ENCODE measurements around the gene PARD6G. TPM values are rescaled to one million over a fixed set of nuclear protein-coding genes. Genes with fewer than 3 reads are reported as not detected.

Gene PARD6G
- total and polyA plus RNA-seq, 2 of the 13 experiments (the other 11 are each of a cell fraction or from before 2014, with no cell fraction given), result 3.6 to 7.4 TPM

DNA sequence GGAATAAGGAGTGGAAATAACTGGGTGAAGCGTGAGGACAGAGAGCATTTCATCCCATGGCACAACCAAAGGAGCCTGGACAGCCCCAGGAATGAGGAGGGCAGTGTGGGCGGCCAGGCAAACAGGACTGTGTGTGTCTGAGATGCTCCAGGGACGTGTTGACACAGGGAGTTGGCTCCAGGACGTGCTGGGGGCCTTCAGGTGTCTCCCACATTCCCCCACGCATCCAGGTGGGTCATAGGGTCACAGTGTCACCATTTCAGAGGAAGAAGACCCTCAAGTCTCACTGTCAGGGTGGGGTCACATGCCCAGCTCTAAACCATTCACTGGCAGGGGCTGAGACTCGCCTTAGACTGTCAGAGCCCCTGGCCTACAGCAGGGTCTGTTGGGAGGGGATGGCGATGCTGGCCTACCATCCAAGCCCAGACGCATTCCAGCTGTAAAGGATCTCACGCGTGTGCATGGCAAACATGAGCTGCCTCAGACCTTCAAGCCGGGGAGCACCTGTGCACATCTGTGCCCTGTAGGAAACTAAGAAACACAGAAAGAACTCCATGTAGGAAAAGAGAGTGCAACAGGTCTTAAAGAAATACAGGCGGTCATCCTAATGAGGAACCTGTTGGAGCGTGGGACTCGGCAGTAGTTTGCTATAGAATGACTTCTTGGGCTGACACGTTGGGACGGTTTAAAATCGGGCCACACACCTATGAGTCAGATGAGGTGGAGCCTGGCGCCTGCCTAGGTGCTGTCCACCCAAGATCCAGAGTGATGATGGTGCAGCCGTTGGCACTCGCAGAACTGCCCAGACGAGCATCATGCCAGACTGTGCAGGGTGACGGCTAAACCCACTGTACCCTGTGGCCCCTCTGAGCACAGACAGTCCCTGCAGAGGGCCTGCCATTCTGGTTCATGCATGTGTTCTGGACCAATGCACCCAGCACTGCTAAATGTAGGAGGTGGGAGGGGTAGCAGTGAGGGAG, 17.3 kb downstream of the PARD6G start:
- Histone ChIP-seq H3K27me3 (ENCODE audit: control insufficient read depth in 1 of 2, insufficient read depth in 2 of 2, low read length in 2 of 2) (no peaks in the 10 kb centered on the region), H3K9me3 (ENCODE audit: low read length) (no peaks in the 10 kb centered on the region), H2AFZ (ENCODE audit: low read length) (no peak overlapping the region), H3K27ac (ENCODE audit: extremely low read length, insufficient read depth, low read length) (no peak overlapping the region), H3K4me1 (ENCODE audit: insufficient read depth, low read length) (peaks cover 14% of the 10 kb centered on the region), H4K20me1 (ENCODE audit: insufficient read depth, low read length) (peaks cover 3% of the 10 kb centered on the region; the same call in 1 of the 2 replicates), H3K79me2 (ENCODE audit: insufficient read depth, low read length) (no peaks in the 10 kb centered on the region), H3K4me3 (replicated peaks in 1 of 3; ENCODE audit: insufficient read depth in 1 of 3, low read depth in 2 of 3, low read length in 3 of 3) (no peak overlapping the region), H3K4me2 (ENCODE audit: low read depth, low read length) (no peak overlapping the region), H3K9ac (ENCODE audit: insufficient read depth, low read depth, low read length) (no peak overlapping the region), H3K36me3 (replicated peaks in 1 of 2; ENCODE audit: control insufficient read depth in 1 of 2, insufficient read depth in 2 of 2, low read length in 2 of 2) (no peaks in the 10 kb centered on the region)
- 96% methylated on average over 15 of the region's 22 CpGs for WGBS (ENCODE audit: low lambda C conversion rate)
- FAIRE-seq (no peak), ATAC-seq (no peak), DNase-seq (ENCODE audit: low spot score) (no peak)
- in situ Hi-C loops (cut with HindIII; ENCODE audit: extremely low pct_ligation_motif_present, low pct_unique_long_range_greater_than_20kb), result no loop called here
- BruUV-seq (replicated peaks), result no TSS peak
- TF ChIP-seq, protein P1, sequence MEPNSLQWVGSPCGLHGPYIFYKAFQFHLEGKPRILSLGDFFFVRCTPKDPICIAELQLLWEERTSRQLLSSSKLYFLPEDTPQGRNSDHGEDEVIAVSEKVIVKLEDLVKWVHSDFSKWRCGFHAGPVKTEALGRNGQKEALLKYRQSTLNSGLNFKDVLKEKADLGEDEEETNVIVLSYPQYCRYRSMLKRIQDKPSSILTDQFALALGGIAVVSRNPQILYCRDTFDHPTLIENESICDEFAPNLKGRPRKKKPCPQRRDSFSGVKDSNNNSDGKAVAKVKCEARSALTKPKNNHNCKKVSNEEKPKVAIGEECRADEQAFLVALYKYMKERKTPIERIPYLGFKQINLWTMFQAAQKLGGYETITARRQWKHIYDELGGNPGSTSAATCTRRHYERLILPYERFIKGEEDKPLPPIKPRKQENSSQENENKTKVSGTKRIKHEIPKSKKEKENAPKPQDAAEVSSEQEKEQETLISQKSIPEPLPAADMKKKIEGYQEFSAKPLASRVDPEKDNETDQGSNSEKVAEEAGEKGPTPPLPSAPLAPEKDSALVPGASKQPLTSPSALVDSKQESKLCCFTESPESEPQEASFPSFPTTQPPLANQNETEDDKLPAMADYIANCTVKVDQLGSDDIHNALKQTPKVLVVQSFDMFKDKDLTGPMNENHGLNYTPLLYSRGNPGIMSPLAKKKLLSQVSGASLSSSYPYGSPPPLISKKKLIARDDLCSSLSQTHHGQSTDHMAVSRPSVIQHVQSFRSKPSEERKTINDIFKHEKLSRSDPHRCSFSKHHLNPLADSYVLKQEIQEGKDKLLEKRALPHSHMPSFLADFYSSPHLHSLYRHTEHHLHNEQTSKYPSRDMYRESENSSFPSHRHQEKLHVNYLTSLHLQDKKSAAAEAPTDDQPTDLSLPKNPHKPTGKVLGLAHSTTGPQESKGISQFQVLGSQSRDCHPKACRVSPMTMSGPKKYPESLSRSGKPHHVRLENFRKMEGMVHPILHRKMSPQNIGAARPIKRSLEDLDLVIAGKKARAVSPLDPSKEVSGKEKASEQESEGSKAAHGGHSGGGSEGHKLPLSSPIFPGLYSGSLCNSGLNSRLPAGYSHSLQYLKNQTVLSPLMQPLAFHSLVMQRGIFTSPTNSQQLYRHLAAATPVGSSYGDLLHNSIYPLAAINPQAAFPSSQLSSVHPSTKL (CRISPR knock-in tag; IDR thresholded peaks at IDR 0.05), result no peak
- TF ChIP-seq MIER3 (CRISPR knock-in tag; IDR thresholded peaks at IDR 0.05; ENCODE audit: borderline replicate concordance), result no peak
- TF ChIP-seq, protein P2, sequence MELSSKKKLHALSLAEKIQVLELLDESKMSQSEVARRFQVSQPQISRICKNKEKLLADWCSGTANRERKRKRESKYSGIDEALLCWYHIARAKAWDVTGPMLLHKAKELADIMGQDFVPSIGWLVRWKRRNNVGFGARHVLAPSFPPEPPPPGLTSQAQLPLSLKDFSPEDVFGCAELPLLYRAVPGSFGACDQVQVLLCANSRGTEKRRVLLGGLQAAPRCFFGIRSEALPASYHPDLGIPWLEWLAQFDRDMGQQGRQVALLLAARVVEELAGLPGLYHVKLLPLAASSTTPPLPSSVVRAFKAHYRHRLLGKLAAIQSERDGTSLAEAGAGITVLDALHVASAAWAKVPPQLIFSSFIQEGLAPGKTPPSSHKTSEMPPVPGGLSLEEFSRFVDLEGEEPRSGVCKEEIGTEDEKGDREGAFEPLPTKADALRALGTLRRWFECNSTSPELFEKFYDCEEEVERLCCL (CRISPR knock-in tag; IDR thresholded peaks at IDR 0.05; ENCODE audit: borderline replicate concordance), result no peak
- ChIA-PET POLR2A (no interaction called here), CTCF (ENCODE audit: low intra/inter-chr PET ratio, low total read pairs) (no interaction called here)
- intact Hi-C loops (cut with micrococcal nuclease; ENCODE audit: unreplicated experiment), result no loop called here

Data from HepG2 (cell line).